ENCODE measurements around the gene CLEC3A.
"Not testable (repeated sequence)": the region's sequence is repeated elsewhere in the genome, so short reads cannot be mapped to it uniquely, and the experiment has no call there.

The CLEC3A gene

GRCh38 chr16:78048319-78048718, 26.0 kb downstream of the CLEC3A start:
- CTCF ChIA-PET, result interaction anchor here (1.3 kb wide), 1 partner anchor 46 kb away, joined by 3 read pairs; no protein-coding TSS in a partner anchor
- POLR2A ChIA-PET, result no interaction called here
- TF ChIP-seq ELF4 (IDR thresholded peaks at IDR 0.05) (no peak), FOXK2 (IDR thresholded peaks at IDR 0.05) (no peak), BHLHE40 (IDR thresholded peaks at IDR 0.05; ENCODE audit: borderline replicate concordance) (no peak), LEF1 (IDR thresholded peaks at IDR 0.05; ENCODE audit: borderline replicate concordance) (no peak), ZNF384 (IDR thresholded peaks at IDR 0.05) (no peak), FOXA1 (IDR thresholded peaks at IDR 0.05) (no peak), FOXM1 (IDR thresholded peaks at IDR 0.05; ENCODE audit: borderline replicate concordance) (no peak), SUZ12 (IDR thresholded peaks at IDR 0.05) (no peak), ARNT (IDR thresholded peaks at IDR 0.05) (no peak), L3MBTL2 (conservative IDR thresholded peaks at IDR 0.05) (no peak), CTBP1 (IDR thresholded peaks at IDR 0.05; ENCODE audit: borderline replicate concordance) (no peak), TARDBP (IDR thresholded peaks at IDR 0.05) (no peak), NFRKB (IDR thresholded peaks at IDR 0.05) (no peak), HDGF (IDR thresholded peaks at IDR 0.05; ENCODE audit: borderline replicate concordance) (no peak), PKNOX1 (IDR thresholded peaks at IDR 0.05) (no peak), SP1 (IDR thresholded peaks at IDR 0.05) (no peak)

GRCh38 chr16:78050734-78051400, 28.5 kb downstream of the CLEC3A start:
- DNase-seq (ENCODE audit: extremely low spot score), result no peak
- no peak for TF ChIP-seq TARDBP (IDR thresholded peaks at IDR 0.05)
- no peak for TF ChIP-seq SP1 (IDR thresholded peaks at IDR 0.05)
- TF ChIP-seq BHLHE40 (IDR thresholded peaks at IDR 0.05; ENCODE audit: borderline replicate concordance), result no peak
- no peak for TF ChIP-seq HDGF (IDR thresholded peaks at IDR 0.05; ENCODE audit: borderline replicate concordance)
- no peak for TF ChIP-seq LEF1 (IDR thresholded peaks at IDR 0.05; ENCODE audit: borderline replicate concordance)
- TF ChIP-seq PKNOX1 (IDR thresholded peaks at IDR 0.05), result no peak
- CTCF ChIA-PET, result interaction anchor here (0.6 kb wide), 1 partner anchor 90 kb away, joined by 3 read pairs; no protein-coding TSS in a partner anchor
- POLR2A ChIA-PET, result interaction anchor here (1.2 kb wide), 1 partner anchor 18 kb away, joined by 3 read pairs; no protein-coding TSS in a partner anchor

More at GRCh38 chr16:78048319-78048718, 26.0 kb downstream of the CLEC3A start:
- no peak for DNase-seq (ENCODE audit: extremely low spot score)

- TF ChIP-seq PKNOX1 (IDR thresholded peaks at IDR 0.05) (no peak), LEF1 (IDR thresholded peaks at IDR 0.05; ENCODE audit: borderline replicate concordance) (no peak), SP1 (IDR thresholded peaks at IDR 0.05) (no peak), ARNT (IDR thresholded peaks at IDR 0.05) (no peak), CTBP1 (IDR thresholded peaks at IDR 0.05; ENCODE audit: borderline replicate concordance) (no peak), TARDBP (IDR thresholded peaks at IDR 0.05) (no peak)
- CTCF ChIA-PET, result no interaction called here
- DNase-seq (ENCODE audit: extremely low spot score), result no peak
- POLR2A ChIA-PET, result no interaction called here
These were observed 35.6 kb downstream of the CLEC3A start for GRCh38 chr16:78057803-78058564.

- DNase-seq (ENCODE audit: extremely low spot score); CTCF ChIA-PET; POLR2A ChIA-PET: not testable (repeated sequence)
These were observed 37.5 kb downstream of the CLEC3A start for GRCh38 chr16:78059806-78060205.

- CTCF ChIA-PET, result no interaction called here
- POLR2A ChIA-PET, result no interaction called here
- no peak for DNase-seq (ENCODE audit: extremely low spot score)
- TF ChIP-seq ARNT (IDR thresholded peaks at IDR 0.05), result no peak
- no peak for TF ChIP-seq SP1 (IDR thresholded peaks at IDR 0.05)
- no peak for TF ChIP-seq BHLHE40 (IDR thresholded peaks at IDR 0.05; ENCODE audit: borderline replicate concordance)
- TF ChIP-seq PKNOX1 (IDR thresholded peaks at IDR 0.05), result no peak
- no peak for TF ChIP-seq TARDBP (IDR thresholded peaks at IDR 0.05)
- no peak for TF ChIP-seq L3MBTL2 (conservative IDR thresholded peaks at IDR 0.05)
- TF ChIP-seq LEF1 (IDR thresholded peaks at IDR 0.05; ENCODE audit: borderline replicate concordance), result no peak
- no peak for TF ChIP-seq ELF4 (IDR thresholded peaks at IDR 0.05)
- TF ChIP-seq FOXA1 (IDR thresholded peaks at IDR 0.05), result no peak
These were observed 37.9 kb downstream of the CLEC3A start for GRCh38 chr16:78060295-78060694.

GRCh38 chr16:78060809-78061208, 38.5 kb downstream of the CLEC3A start:
- no peak for TF ChIP-seq ELF4 (IDR thresholded peaks at IDR 0.05)
- no peak for TF ChIP-seq ARNT (IDR thresholded peaks at IDR 0.05)
- no peak for TF ChIP-seq SUZ12 (IDR thresholded peaks at IDR 0.05)
- TF ChIP-seq BHLHE40 (IDR thresholded peaks at IDR 0.05; ENCODE audit: borderline replicate concordance), result no peak
- TF ChIP-seq SP1 (IDR thresholded peaks at IDR 0.05), result no peak
- no peak for TF ChIP-seq FOXK2 (IDR thresholded peaks at IDR 0.05)
- no peak for TF ChIP-seq PKNOX1 (IDR thresholded peaks at IDR 0.05)
- no peak for TF ChIP-seq ZNF384 (IDR thresholded peaks at IDR 0.05)
- ChIA-PET CTCF (no interaction called here), POLR2A (no interaction called here)
- no peak for DNase-seq (ENCODE audit: extremely low spot score)

All from HEK293T (cell line).